Transverse colon (tissue), 4 donors: ENCODE results near the gene AMBP.

Experiments
- CTCF ChIP-seq, 5 experiments: fragments of 200-600 bp in 3 of 5; fragments of 450-650 bp in 2 of 5; sonication (generic) in 3 of 5; IDR thresholded peaks; 1 replicate in 2 of 5; 2 replicates in 3 of 5; pipeline ENCODE4 v1.5.1; 2016 to 2017; ENCODE audit warnings: antibody characterized with exemption in 5 of 5, inconsistent platforms in 3 of 5, mild to moderate bottlenecking in 2 of 5, moderate library complexity in 1 of 5
- EP300 ChIP-seq: sonication (generic); formaldehyde crosslinking; IDR thresholded peaks from one replicate; pipeline ENCODE4 v1.6.1; 2017; ENCODE audit warnings: antibody characterized with exemption, low read depth
- POLR2A ChIP-seq: fragments of 450-650 bp; IDR thresholded peaks from one replicate; pipeline ENCODE4 v1.6.1; 2016; ENCODE audit warnings: antibody characterized with exemption, mild to moderate bottlenecking, moderate library complexity
- POLR2AphosphoS5 ChIP-seq, 3 donors: sonication (generic); formaldehyde crosslinking; IDR thresholded peaks; one replicate each; pipeline ENCODE4 v1.6.1; 2016; ENCODE audit warnings: antibody characterized with exemption in 3 of 3

- TF ChIP-seq POLR2AphosphoS5 (IDR thresholded peaks at IDR 0.05) (no peak), CTCF (IDR thresholded peaks at IDR 0.05) (no peak), POLR2A (no peak), EP300 (no peak)
These were observed 62.0 kb downstream of the AMBP start for GRCh38 chr9:114016101-114016500.
